Gastroesophageal sphincter (tissue), 4 donors: Measurements from ENCODE around the gene PHLDA2. TPM values are rescaled to one million over a fixed set of nuclear protein-coding genes. Genes with fewer than 3 reads are reported as not detected.

Experiments used
- ATAC-seq: fragments of 150-250 bp; one replicate; pipeline ENCODE4 v1.9.1; 2016; ENCODE audit warnings: mild to moderate bottlenecking, moderate library complexity
- H3K27ac ChIP-seq, 4 donors: fragments of 200-600 bp; sonication (generic) in 3 of 4; 1 replicate in 3 of 4; 2 replicates in 1 of 4; pipeline ENCODE4 v1.5.1; 2016 to 2019
- H3K27me3 ChIP-seq: fragments of 200-600 bp; sonication (generic); one replicate; pipeline ENCODE4 v1.5.1; 2019
- H3K36me3 ChIP-seq, 2 donors: fragments of 200-600 bp; sonication (generic); one replicate each; pipeline ENCODE4 v1.5.1; 2019; ENCODE audit warnings: control low read depth in 1 of 2
- H3K4me1 ChIP-seq, 3 donors: fragments of 200-600 bp; sonication (generic); 1 replicate in 2 of 3; 2 replicates in 1 of 3; pipeline ENCODE4 v1.5.1; 2016 to 2019; ENCODE audit warnings: control low read depth in 2 of 3
- H3K4me3 ChIP-seq, 2 donors: fragments of 200-600 bp; sonication (generic); one replicate each; pipeline ENCODE4 v1.5.1; 2019; ENCODE audit warnings: mild to moderate bottlenecking in 1 of 2, moderate library complexity in 1 of 2
- H3K9me3 ChIP-seq, 3 donors: fragments of 200-600 bp; sonication (generic); one replicate each; pipeline ENCODE4 v1.5.1; 2017 to 2019; ENCODE audit warnings: control low read depth in 2 of 3
- CTCF ChIP-seq, 4 experiments: fragments of 200-600 bp in 2 of 4; fragments of 450-650 bp in 2 of 4; sonication (generic) in 1 of 4; IDR thresholded peaks; one replicate each; pipeline ENCODE4 v1.5.1; 2017 to 2019; ENCODE audit warnings: antibody characterized with exemption in 4 of 4, mild to moderate bottlenecking in 2 of 4, moderate library complexity in 2 of 4
- EP300 ChIP-seq: sonication (generic); formaldehyde crosslinking; IDR thresholded peaks from one replicate; pipeline ENCODE4 v1.6.1; 2017; ENCODE audit warnings: antibody characterized with exemption, mild to moderate bottlenecking
- POLR2A ChIP-seq, 2 donors: fragments of 450-650 bp; IDR thresholded peaks; one replicate each; pipeline ENCODE4 v1.6.1; 2017; ENCODE audit warnings: antibody characterized with exemption in 2 of 2, mild to moderate bottlenecking in 2 of 2, moderate library complexity in 1 of 2
- POLR2AphosphoS5 ChIP-seq: sonication (generic); formaldehyde crosslinking; IDR thresholded peaks from one replicate; pipeline ENCODE4 v1.6.1; 2017; ENCODE audit warnings: antibody characterized with exemption
- WGBS, 2 donors: methylation state at CpG; one replicate each; pipeline ENCODE4 v1.1.5; 2018; ENCODE audit warnings: low coverage in 1 of 2; 5-methylcytosine and 5-hydroxymethylcytosine counted together
- total RNA-seq, 4 donors: library from RNA; depleted of rRNA; stranded (reverse); fragments of >200 nt; gene quantifications; one replicate each; pipeline ENCODE4 v1.1.0, GENCODE V29; 2016

Gene PHLDA2
- total RNA-seq, 4 donors from 2014 or later: 0.82 to 5.0 (median 1.9) TPM; not detected in 1

DNA sequence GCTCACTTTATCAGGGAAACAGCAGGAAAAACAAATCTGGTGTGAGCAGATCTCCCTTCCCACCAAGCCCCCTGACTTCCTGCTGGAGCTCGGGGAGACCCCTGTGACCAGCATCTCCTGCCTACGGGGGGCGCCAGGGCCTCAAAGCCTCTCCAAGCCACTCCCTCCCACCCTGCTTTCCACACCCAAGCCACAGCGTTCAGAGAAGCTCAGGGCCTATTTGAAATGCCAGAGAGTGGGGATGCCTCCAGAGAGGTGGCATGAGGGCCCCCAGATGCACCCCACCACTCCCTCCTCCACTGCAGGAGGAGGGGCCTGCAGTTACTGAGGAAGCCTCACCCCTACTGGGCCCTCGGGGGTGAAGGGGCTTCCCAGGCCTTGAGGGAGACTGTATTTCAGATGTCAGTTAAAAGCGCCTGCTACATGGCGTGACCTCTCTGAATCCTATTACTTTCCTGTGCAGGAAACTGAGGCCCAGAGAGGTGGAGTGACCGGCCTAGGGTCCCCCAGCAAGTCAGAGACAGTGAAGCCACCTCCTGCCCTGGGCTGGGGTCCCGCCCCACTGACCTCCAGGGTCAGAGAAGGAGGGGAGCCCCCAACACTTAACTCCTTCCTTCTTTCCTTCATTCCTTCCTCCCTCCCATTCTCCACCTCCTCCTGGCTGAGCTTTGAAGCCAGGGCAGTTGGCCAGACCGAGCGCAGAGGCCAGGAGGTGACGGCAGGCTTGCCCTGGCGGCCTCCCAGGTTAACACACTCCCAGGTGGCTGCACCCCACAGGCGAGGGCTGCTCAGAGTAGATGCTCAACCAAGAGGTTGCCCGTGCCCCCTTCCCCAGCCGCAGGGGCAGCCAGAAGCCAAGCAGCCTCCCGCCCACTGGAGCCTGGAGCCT lies 37.6 kb downstream of the PHLDA2 start:
- no peak for ATAC-seq
- WGBS, 2 donors: 66% methylated on average over 4 of the region's 17 CpGs; no CpG with 5 or more reads in 1 of the 2 donors
- H3K27me3 ChIP-seq: no peaks in the 10 kb centered on the region
- no peaks in the 10 kb centered on the region for H3K36me3 ChIP-seq
- H3K4me3 ChIP-seq: peak overlapping the region in 1 of 2 donors; percentile 52
- TF ChIP-seq POLR2AphosphoS5 (no peak), POLR2A (IDR thresholded peaks at IDR 0.05) (no peak), EP300 (no peak), CTCF (IDR thresholded peaks at IDR 0.05) (no peak)
- peaks cover 6 to 58% (median 31%) of the 10 kb centered on the region in 3 donors for H3K4me1 ChIP-seq
- H3K27ac ChIP-seq: peak overlapping the region; percentile 31 to 81 (median 70)
- H3K9me3 ChIP-seq: no peaks in the 10 kb centered on the region

DNA sequence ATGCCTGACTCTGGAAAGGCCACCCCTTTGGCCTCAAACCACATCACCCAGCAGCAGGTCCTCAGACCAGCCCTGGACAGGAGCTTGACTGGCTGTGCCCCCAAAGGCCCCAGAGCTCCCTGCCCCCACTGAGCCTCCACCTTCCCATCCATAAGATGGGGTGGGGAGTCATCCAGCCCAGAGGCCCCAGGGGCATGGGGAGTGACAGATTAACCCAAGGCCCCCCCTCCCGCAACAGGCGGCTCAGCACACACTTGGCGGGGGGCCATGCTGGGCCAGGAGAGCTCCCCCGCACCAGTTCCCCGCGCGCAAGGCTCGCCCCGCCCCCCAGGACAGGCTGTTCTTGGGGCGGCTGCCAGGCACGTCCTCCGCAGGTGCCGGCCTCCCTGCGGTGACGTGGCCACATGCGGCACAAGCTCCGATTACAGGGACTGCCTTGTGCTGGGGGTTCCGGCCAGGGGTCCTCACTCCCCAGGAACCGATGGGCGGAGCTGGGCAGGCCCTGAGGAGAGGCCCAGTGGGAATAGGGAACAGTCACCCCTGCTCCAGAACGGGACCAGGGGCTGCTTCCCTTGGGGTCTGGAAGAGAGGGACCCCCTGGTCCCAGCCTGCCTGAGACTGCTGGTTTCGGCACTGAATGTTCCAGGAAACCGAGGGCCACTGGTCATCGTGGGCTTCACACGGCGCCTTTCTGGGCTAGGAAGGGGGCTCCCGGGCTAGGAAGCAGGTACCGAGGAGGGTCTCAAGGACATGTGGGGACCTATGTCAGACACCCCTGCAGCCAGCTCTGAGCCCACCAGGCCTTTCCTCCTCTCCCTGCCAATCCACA lies 38.5 kb downstream of the PHLDA2 start:
- Histone ChIP-seq H3K9me3 (no peaks in the 10 kb centered on the region), H3K4me1 (peaks cover 6 to 64% (median 36%) of the 10 kb centered on the region in 3 donors), H3K4me3 (peak overlapping the region in 1 of 2 donors; percentile 16), H3K27me3 (no peaks in the 10 kb centered on the region), H3K27ac (peak overlapping the region; percentile 31 to 81 (median 70)), H3K36me3 (no peaks in the 10 kb centered on the region)
- peak; percentile 44 for ATAC-seq
- TF ChIP-seq POLR2AphosphoS5: peak; percentile 90
- peak; percentile 88 for TF ChIP-seq EP300
- TF ChIP-seq POLR2A (IDR thresholded peaks at IDR 0.05): peak in 1 of 2 donors; percentile 17
- TF ChIP-seq CTCF (IDR thresholded peaks at IDR 0.05): no peak
- no CpG with 5 or more reads among the region's 28 CpGs for WGBS, 2 donors

GRCh38 chr11:2889362-2890273 lies 39.6 kb downstream of the PHLDA2 start:
- H3K4me1 ChIP-seq: peaks cover 6 to 70% (median 36%) of the 10 kb centered on the region in 3 donors
- peak overlapping the region in 3 of 4 donors; percentile 62 to 81 (median 78) for H3K27ac ChIP-seq
- WGBS, 2 donors: no CpG with 5 or more reads among the region's 16 CpGs

More at GRCh38 chr11:2889362-2890273, 39.6 kb downstream of the PHLDA2 start:
- Histone ChIP-seq H3K36me3 (no peaks in the 10 kb centered on the region), H3K4me3 (no peak overlapping the region), H3K9me3 (no peaks in the 10 kb centered on the region), H3K27me3 (no peaks in the 10 kb centered on the region)
- no peak for ATAC-seq
- no peak for TF ChIP-seq POLR2A (IDR thresholded peaks at IDR 0.05)
- no peak for TF ChIP-seq CTCF (IDR thresholded peaks at IDR 0.05)
- TF ChIP-seq EP300: no peak
- TF ChIP-seq POLR2AphosphoS5: no peak
